ENCODE data around the gene ZNF322. TPM values are rescaled to one million over a fixed set of nuclear protein-coding genes. Genes with fewer than 3 reads are reported as not detected.

Gene ZNF322
- total and polyA plus RNA-seq, 4 experiments from 2014 or later: 3.3 to 23.1 (median 12.8) TPM

GRCh38 chr6:26597389-26597766 lies 62.2 kb downstream of the ZNF322 start:
- peaks cover 0 to 16% (median 8%) of the 10 kb centered on the region in 4 donors for H3K4me1 Mint-ChIP-seq
- peaks cover 22% of the 10 kb centered on the region for H3K36me3 ChIP-seq (ENCODE audit: insufficient read depth, low read length)
- no peaks in the 10 kb centered on the region for H3K9me3 Mint-ChIP-seq
- no peaks in the 10 kb centered on the region for H3K9me3 ChIP-seq (ENCODE audit: control insufficient read depth in 1 of 2, low read length in 2 of 2)
- H3K4me1 ChIP-seq (ENCODE audit: insufficient read depth, low read length): peaks cover 24% of the 10 kb centered on the region
- H3K4me3 ChIP-seq (ENCODE audit: low read length in 2 of 2): peak overlapping the region; percentile 76 to 98
- POLR2A ChIA-PET (ENCODE audit: partially characterized antibody): interaction anchor here (0.8 to 1.4 kb wide), 2 partner anchors 440 to 581 kb away, joined by 3 to 5 read pairs; a partner anchor contains a TSS
- peak overlapping the region in 2 of 7 donors; percentile 88 to 92 for H3K27ac Mint-ChIP-seq
- DNase-seq: no peak
- peaks cover 9 to 16% of the 10 kb centered on the region in 2 donors for H3K27me3 Mint-ChIP-seq
- H3K27me3 ChIP-seq (ENCODE audit: insufficient read depth, low read length): no peaks in the 10 kb centered on the region
- intact Hi-C loops (cut with micrococcal nuclease): loop anchor here (10.0 kb wide), 1 partner anchor 1297 kb away; a partner anchor contains a TSS
- H3K36me3 Mint-ChIP-seq: peaks cover 11 to 26% of the 10 kb centered on the region in 2 donors
- H3K4me3 Mint-ChIP-seq: no peak overlapping the region
- CTCF ChIA-PET (ENCODE audit: partially characterized antibody): no interaction called here
- H3K27ac ChIP-seq (ENCODE audit: low read depth, low read length): peak overlapping the region; percentile 91

- Mint-ChIP-seq H3K4me1 (peaks cover 0 to 16% (median 8%) of the 10 kb centered on the region in 4 donors), H3K9me3 (no peaks in the 10 kb centered on the region), H3K27ac (peak within 1 kb of the TSS in 3 of 7 donors; percentile 80 to 92 (median 88)), H3K36me3 (peaks cover 11 to 26% of the 10 kb centered on the region in 2 donors), H3K27me3 (peaks cover 15 to 22% of the 10 kb centered on the region in 2 donors), H3K4me3 (no peak within 1 kb of the TSS)
- CTCF ChIA-PET (ENCODE audit: partially characterized antibody): interaction anchor here (1.2 to 6.3 kb wide), 12 partner anchors 11 to 882 kb away, joined by 3 to 116 read pairs (median 10); a partner anchor contains a TSS
- POLR2A ChIA-PET (ENCODE audit: partially characterized antibody): interaction anchor here (0.8 to 2.5 kb wide), 11 partner anchors 64 to 581 kb away, joined by 3 to 13 read pairs (median 6); a partner anchor contains a TSS
- peaks cover 24% of the 10 kb centered on the region for H3K4me1 ChIP-seq (ENCODE audit: insufficient read depth, low read length)
- H3K4me3 ChIP-seq (ENCODE audit: low read length in 2 of 2): peak within 1 kb of the TSS; percentile 76 to 98
- H3K27me3 ChIP-seq (ENCODE audit: insufficient read depth, low read length): no peaks in the 10 kb centered on the region
- intact Hi-C loops (cut with micrococcal nuclease): loop anchor here (1.0 to 10.0 kb wide), 7 partner anchors 19 to 1298 kb away; partner anchors contain the start of gene BTN3A2
- H3K9me3 ChIP-seq (ENCODE audit: control insufficient read depth in 1 of 2, low read length in 2 of 2): no peaks in the 10 kb centered on the region
- peaks cover 22% of the 10 kb centered on the region for H3K36me3 ChIP-seq (ENCODE audit: insufficient read depth, low read length)
- DNase-seq: peak; percentile 95 to 98 (median 96)
- H3K27ac ChIP-seq (ENCODE audit: low read depth, low read length): peak within 1 kb of the TSS; percentile 91
Observed at GRCh38 chr6:26596579-26597388, 62.8 kb downstream of the ZNF322 start, which contains the start of gene ABT1. TSS of gene ABT1 (plus strand) at chr6:26596953. CDS start at chr6:26596983, 30 bp downstream.

- POLR2A ChIA-PET (ENCODE audit: partially characterized antibody): interaction anchor here (0.5 to 2.5 kb wide), 23 partner anchors 15 to 1214 kb away, joined by 3 to 13 read pairs (median 5); partner anchors contain the start of gene HMGN4
- Histone ChIP-seq H3K36me3 (ENCODE audit: insufficient read depth, low read length) (peaks cover 22% of the 10 kb centered on the region), H3K9me3 (ENCODE audit: control insufficient read depth in 1 of 2, low read length in 2 of 2) (no peaks in the 10 kb centered on the region), H3K4me3 (ENCODE audit: low read length in 2 of 2) (peak overlapping the region; percentile 40 to 64), H3K27ac (ENCODE audit: low read depth, low read length) (peak overlapping the region; percentile 91), H3K27me3 (ENCODE audit: insufficient read depth, low read length) (no peaks in the 10 kb centered on the region), H3K4me1 (ENCODE audit: insufficient read depth, low read length) (peaks cover 24% of the 10 kb centered on the region)
- H3K27me3 Mint-ChIP-seq: peaks cover 18 to 24% of the 10 kb centered on the region in 2 donors
- H3K27ac Mint-ChIP-seq: no peak overlapping the region
- intact Hi-C loops (cut with micrococcal nuclease): loop anchor here (1.0 to 10.0 kb wide), 8 partner anchors 18 to 1299 kb away; partner anchors contain the start of gene BTN3A2
- peaks cover 11 to 24% of the 10 kb centered on the region in 2 donors for H3K36me3 Mint-ChIP-seq
- peak; percentile 79 to 83 (median 80) for DNase-seq
- H3K4me1 Mint-ChIP-seq: peaks cover 0 to 16% (median 8%) of the 10 kb centered on the region in 4 donors
- CTCF ChIA-PET (ENCODE audit: partially characterized antibody): interaction anchor here (0.7 to 6.3 kb wide), 39 partner anchors 10 to 1271 kb away, joined by 3 to 116 read pairs (median 4); partner anchors contain the start of gene HMGN4
- peaks cover 0 to 2% (median 0%) of the 10 kb centered on the region in 8 donors for H3K9me3 Mint-ChIP-seq
- no peak overlapping the region for H3K4me3 Mint-ChIP-seq
Observed at GRCh38 chr6:26595669-26596269, 63.8 kb downstream of the ZNF322 start.

GRCh38 chr6:26594730-26595632 lies 64.6 kb downstream of the ZNF322 start:
- Mint-ChIP-seq H3K36me3 (peaks cover 11 to 18% of the 10 kb centered on the region in 2 donors), H3K4me3 (peak overlapping the region in 2 of 8 donors; percentile 31 to 54), H3K9me3 (peaks cover 0 to 2% (median 0%) of the 10 kb centered on the region in 8 donors), H3K27me3 (peaks cover 18 to 24% of the 10 kb centered on the region in 2 donors), H3K27ac (no peak overlapping the region), H3K4me1 (peaks cover 0 to 16% (median 8%) of the 10 kb centered on the region in 4 donors)
- Histone ChIP-seq H3K4me1 (ENCODE audit: insufficient read depth, low read length) (peaks cover 24% of the 10 kb centered on the region), H3K36me3 (ENCODE audit: insufficient read depth, low read length) (peaks cover 22% of the 10 kb centered on the region), H3K9me3 (ENCODE audit: control insufficient read depth in 1 of 2, low read length in 2 of 2) (no peaks in the 10 kb centered on the region), H3K27ac (ENCODE audit: low read depth, low read length) (no peak overlapping the region), H3K27me3 (ENCODE audit: insufficient read depth, low read length) (no peaks in the 10 kb centered on the region), H3K4me3 (ENCODE audit: low read length in 2 of 2) (no peak overlapping the region)
- POLR2A ChIA-PET (ENCODE audit: partially characterized antibody): interaction anchor here (0.5 to 2.5 kb wide), 24 partner anchors 14 to 1215 kb away, joined by 3 to 13 read pairs (median 5); partner anchors contain the start of gene HMGN4
- intact Hi-C loops (cut with micrococcal nuclease): loop anchor here (1.0 to 10.0 kb wide), 2 partner anchors 254 to 1300 kb away; a partner anchor contains a TSS
- CTCF ChIA-PET (ENCODE audit: partially characterized antibody): interaction anchor here (0.7 to 6.3 kb wide), 38 partner anchors 9 to 1271 kb away, joined by 3 to 116 read pairs (median 4); partner anchors contain the start of gene HMGN4
- peak in 1 of 5 donors; percentile 42 for DNase-seq

- peaks cover 24% of the 10 kb centered on the region for H3K4me1 ChIP-seq (ENCODE audit: insufficient read depth, low read length)
- H3K36me3 Mint-ChIP-seq: peaks cover 9 to 11% of the 10 kb centered on the region in 2 donors
- no peak overlapping the region for H3K27ac ChIP-seq (ENCODE audit: low read depth, low read length)
- H3K36me3 ChIP-seq (ENCODE audit: insufficient read depth, low read length): peaks cover 13% of the 10 kb centered on the region
- ChIA-PET CTCF (ENCODE audit: partially characterized antibody) (interaction anchor here (2.1 to 6.3 kb wide), 4 partner anchors 19 to 320 kb away, joined by 8 to 116 read pairs (median 61); no protein-coding TSS in a partner anchor), POLR2A (ENCODE audit: partially characterized antibody) (interaction anchor here (1.0 to 2.2 kb wide), 4 partner anchors 17 to 271 kb away, joined by 4 to 14 read pairs (median 6); no protein-coding TSS in a partner anchor)
- no peak for DNase-seq
- H3K27me3 Mint-ChIP-seq: peaks cover 20 to 24% of the 10 kb centered on the region in 2 donors
- no peak overlapping the region for H3K4me3 Mint-ChIP-seq
- H3K27me3 ChIP-seq (ENCODE audit: insufficient read depth, low read length): no peaks in the 10 kb centered on the region
- H3K27ac Mint-ChIP-seq: no peak overlapping the region
- peaks cover 0 to 14% (median 3%) of the 10 kb centered on the region in 4 donors for H3K4me1 Mint-ChIP-seq
- H3K9me3 Mint-ChIP-seq: peaks cover 0 to 2% (median 0%) of the 10 kb centered on the region in 8 donors
- intact Hi-C loops (cut with micrococcal nuclease): loop anchor here (10.0 kb wide), 1 partner anchor 1301 kb away; a partner anchor contains a TSS
- H3K9me3 ChIP-seq (ENCODE audit: control insufficient read depth in 1 of 2, low read length in 2 of 2): no peaks in the 10 kb centered on the region
- no peak overlapping the region for H3K4me3 ChIP-seq (ENCODE audit: low read length in 2 of 2)
Observed at GRCh38 chr6:26594131-26594498, 65.4 kb downstream of the ZNF322 start.
